NCI-H1436 (cell line): ENCODE results near the gene RAET1E.
"Not testable (repeated sequence)": the region's sequence is repeated elsewhere in the genome, so short reads cannot be mapped to it uniquely, and the experiment has no call there.

Experiments used
- DNase-seq: peaks from one replicate; lab custom pipeline; 2025; lab: John Stamatoyannopoulos, UW

RAET1E gene

DNA sequence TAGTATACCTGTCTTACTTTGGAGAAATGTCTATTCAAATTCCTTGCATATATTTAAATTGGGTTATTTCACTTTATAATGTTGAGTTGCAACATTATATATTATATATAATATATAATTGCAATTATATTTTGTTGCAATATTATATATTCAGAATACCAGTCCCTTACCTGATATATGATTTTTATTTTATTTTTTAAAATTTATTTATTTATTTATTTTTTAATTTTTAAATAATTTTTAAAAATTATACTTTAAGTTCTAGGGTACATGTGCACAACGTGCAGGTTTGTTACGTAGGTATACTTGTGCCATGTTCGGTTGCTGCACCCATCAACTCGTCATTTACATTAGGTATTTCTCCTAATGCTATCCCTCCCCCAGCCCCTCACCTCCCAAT, 29.1 kb upstream of the RAET1E start:
- DNase-seq: not testable (repeated sequence)

GRCh38 chr6:149925974-149926777, 28.3 kb upstream of the RAET1E start:
- DNase-seq: peak; percentile 69

- no peak for DNase-seq
Observed at GRCh38 chr6:149925253-149925973, 27.5 kb upstream of the RAET1E start.

DNA sequence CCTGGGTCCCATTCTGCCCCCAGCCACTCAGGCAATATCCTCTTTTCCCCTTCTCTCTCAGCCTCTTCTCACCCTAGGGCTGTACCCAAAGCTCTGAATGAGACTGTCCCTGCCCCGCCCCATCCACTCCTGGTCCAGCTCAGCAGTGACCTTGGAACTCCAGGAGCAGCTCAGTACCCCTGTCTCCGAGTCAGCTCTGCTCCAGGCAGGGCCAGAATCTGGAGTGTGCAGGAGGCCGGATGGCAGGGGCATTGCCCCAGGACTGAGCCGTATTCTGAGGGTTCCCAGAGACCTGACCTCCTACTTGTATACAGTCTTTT, 27.0 kb upstream of the RAET1E start:
- no peak for DNase-seq

DNA sequence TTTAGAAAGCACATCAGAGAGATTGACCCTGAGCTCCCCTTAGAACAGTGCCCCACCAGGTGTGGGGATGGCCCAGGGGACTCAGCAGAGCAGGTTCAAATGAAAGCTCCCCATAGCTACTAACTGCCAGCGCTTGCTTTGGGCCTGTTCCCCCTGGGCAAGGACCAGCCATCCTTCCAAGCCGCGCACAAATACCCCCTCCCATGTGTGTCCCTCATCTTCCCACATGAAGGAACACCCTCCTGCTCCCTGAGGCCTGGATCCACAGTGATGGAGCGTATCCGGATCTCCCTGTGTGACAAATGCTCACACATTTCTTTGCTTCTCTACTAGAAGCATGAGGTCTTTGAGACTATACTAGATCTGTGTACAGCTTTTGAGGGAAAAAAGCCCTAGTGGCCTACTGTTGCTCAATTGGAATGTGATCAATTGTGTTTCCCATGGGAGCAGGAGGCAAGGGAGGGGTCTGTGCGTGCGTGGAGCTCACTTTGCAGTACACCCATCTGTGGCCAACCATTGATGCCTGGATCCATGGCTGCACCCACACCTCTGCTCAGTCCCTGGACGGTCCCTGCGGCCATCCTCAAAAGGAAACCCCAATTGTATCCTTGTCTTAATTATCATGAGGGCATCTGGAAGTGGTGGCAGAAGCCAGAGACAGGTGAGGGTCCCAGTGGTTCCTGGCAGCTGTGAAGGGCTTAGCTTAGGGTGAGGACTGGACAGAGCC, 26.5 kb upstream of the RAET1E start:
- no peak for DNase-seq

- DNase-seq: no peak
Observed at GRCh38 chr6:149923327-149923986, 25.5 kb upstream of the RAET1E start.

GRCh38 chr6:149922642-149923326, 24.9 kb upstream of the RAET1E start, which contains the start of gene RAET1G:
TSS of gene RAET1G (minus strand) at chr6:149923121. CDS start at chr6:149923010, 111 bp downstream.
- DNase-seq: peak; percentile 13

DNA sequence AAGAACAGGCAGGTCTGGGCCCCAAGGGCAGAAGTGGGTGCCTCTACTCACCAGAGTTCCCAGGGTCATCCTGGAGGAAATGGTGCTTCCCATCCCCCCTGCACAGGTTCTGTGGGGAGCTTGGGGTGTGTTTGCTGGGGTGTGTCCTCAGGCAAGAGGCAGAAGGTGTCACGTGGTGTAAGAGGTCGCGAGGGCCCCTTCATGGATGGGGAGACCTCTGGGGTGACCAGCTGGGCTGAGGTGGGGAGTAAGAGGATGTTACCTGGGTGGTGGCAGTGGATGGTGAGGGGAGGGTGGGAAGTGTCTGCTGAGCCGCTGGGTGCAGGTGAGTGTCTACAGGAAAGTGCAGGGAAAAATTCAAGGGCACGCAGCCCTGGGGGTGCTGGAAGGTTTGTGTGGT, 24.2 kb upstream of the RAET1E start:
- DNase-seq: not testable (repeated sequence)

GRCh38 chr6:149921361-149921760, 23.4 kb upstream of the RAET1E start:
- DNase-seq: no peak

GRCh38 chr6:149919834-149920225, 21.9 kb upstream of the RAET1E start:
- no peak for DNase-seq

- not testable (repeated sequence) for DNase-seq
Observed at GRCh38 chr6:149919126-149919833, 21.4 kb upstream of the RAET1E start.

GRCh38 chr6:149918151-149918905, 20.4 kb upstream of the RAET1E start:
- no peak for DNase-seq

- DNase-seq: no peak
Observed at GRCh38 chr6:149917679-149918078, 19.8 kb upstream of the RAET1E start.

DNA sequence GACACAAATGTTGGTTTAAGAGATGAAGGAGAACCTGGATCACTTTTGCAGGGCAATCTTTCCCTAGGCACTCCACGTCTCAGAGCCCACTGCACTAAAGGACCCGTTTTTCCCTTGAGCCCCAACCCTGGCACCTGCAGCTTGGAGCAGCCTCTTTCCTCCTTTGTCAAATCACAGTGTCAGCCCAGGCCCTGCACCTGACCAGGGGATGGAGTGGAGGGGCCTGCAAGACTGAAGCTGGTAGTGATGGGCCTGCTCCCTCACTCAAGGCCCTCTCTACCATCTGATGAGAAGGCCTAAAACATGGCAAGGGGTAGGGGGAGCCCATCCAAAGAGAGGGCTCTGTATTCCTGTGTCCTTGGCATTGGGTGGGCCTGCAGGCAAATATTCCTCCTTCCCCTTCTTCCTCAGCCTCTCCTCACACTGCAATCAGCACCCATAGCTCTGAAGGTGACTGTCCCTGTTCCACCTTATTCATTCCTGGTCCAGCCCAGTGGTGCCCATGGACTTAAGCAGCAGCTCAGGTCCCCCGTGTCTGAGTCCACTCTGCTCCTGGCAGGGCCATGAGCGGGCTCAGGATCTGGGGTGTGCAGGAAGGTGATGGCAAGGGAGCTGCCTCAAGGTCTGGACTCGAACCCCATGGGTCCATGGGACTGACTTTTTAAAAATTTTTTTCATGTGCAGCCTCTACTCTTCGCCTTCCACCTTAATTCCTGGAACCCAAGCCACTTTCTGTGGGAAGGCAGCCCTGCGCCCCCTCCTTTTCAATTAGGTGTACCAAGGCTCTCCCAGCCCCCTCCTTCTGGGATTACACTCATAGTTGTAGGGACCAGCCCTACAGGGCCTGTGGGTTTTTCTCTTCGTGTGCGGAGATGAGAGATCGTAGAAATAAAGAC, 18.3 kb upstream of the RAET1E start:
- no peak for DNase-seq

GRCh38 chr6:149913540-149914240, 15.8 kb upstream of the RAET1E start:
- DNase-seq: no peak

DNA sequence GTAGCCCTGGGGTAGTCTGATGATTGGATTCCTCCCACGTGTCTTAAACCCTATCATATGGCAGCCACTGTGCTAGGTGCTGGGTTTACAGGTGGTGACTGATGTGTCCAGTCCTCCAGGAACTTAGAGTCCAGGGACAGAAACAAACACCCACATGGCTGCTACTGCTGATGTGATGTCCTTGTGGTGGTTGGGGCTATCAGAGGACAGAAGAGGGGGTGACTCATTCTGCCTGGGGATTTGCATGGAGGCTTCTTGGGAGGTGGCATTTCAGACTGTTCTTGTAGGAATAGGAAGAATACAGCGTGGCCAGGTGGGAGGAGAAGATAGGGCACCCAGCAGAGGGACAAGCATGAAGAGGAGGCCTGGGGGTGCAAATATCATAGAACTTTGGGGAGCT, 15.2 kb upstream of the RAET1E start:
- no peak for DNase-seq

- DNase-seq: not testable (repeated sequence)
Observed at GRCh38 chr6:149912680-149913079, 14.8 kb upstream of the RAET1E start.

DNA sequence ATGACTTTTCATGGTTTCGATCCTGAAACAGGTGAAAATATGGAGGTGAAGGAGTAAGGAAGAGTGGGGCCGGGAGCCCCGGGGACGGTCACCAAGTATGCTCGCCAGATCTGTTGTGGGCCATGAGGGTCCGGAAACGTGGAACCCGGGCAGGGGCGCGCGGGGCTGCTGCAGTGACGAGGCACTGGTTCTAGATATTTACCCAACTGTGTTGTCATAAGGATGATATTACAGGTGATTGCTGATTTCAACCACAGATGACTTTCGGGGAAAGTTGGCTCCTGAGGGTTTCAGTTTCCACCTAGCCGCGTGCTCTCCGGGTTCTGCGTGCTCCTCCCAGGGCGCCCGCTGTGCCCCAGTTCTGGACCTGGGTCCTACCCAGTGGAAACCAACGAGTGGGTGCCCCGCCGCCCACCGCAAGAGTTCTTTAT, 12.8 kb upstream of the RAET1E start:
- no peak for DNase-seq
